ENCODE measurements around the gene COMMD3. TPM values are rescaled to one million over a fixed set of nuclear protein-coding genes. Genes with fewer than 3 reads are reported as not detected.

The COMMD3 gene
- total and polyA plus RNA-seq, 5 donors, result 67.7 to 95.9 (median 82.6) TPM

GRCh38 chr10:22319980-22320558 lies 3.9 kb downstream of the COMMD3 start:
- DNase-seq, result no peak
- intact Hi-C loops (cut with DNase I), result loop anchor here (5.0 to 10.0 kb wide), 7 partner anchors 65 to 315 kb away; partner anchors contain the start of gene DNAJC1 (in 1 of the 4)
- 11% methylated on average over 30 of the region's 30 CpGs for WGBS
- ATAC-seq, result no peak
- Histone ChIP-seq H3K4me1 (ENCODE audit: control insufficient read depth, insufficient read depth, low read length) (peaks cover 4% of the 10 kb centered on the region), H3K9me3 (ENCODE audit: control insufficient read depth, low read length) (no peaks in the 10 kb centered on the region), H3K27ac (ENCODE audit: low read length) (peak overlapping the region; percentile 79), H3K4me3 (ENCODE audit: low read length) (peak overlapping the region; percentile 93), H3K27me3 (ENCODE audit: control insufficient read depth, insufficient read depth) (no peaks in the 10 kb centered on the region)

- intact Hi-C loops (cut with DNase I), result loop anchor here in 2 of 4 donors (10.0 kb wide), 2 partner anchors 306 to 316 kb away; partner anchors contain the start of gene DNAJC1 (in 1 of the 2)
- H3K27me3 ChIP-seq (ENCODE audit: control insufficient read depth, insufficient read depth), result no peaks in the 10 kb centered on the region
- H3K27ac ChIP-seq (ENCODE audit: low read length), result peak within 1 kb of the TSS; percentile 99
- DNase-seq, result peak; percentile 81 to 91 (median 90)
- peak within 1 kb of the TSS; percentile 93 for H3K4me3 ChIP-seq (ENCODE audit: low read length)
- H3K9me3 ChIP-seq (ENCODE audit: control insufficient read depth, low read length), result no peaks in the 10 kb centered on the region
- peak; percentile 82 to 86 for ATAC-seq
- peaks cover 4% of the 10 kb centered on the region for H3K4me1 ChIP-seq (ENCODE audit: control insufficient read depth, insufficient read depth, low read length)
- WGBS, result under 1% methylated on average over 83 of the region's 85 CpGs
Measured at GRCh38 chr10:22320591-22321155, 4.5 kb downstream of the COMMD3 start, which contains the start of gene BMI1. Gene BMI1 (plus strand): TSS chr10:22321099. CDS start chr10:22326450, 5,351 bp downstream.

- intact Hi-C loops (cut with DNase I), result loop anchor here in 2 of 4 donors (10.0 kb wide), 2 partner anchors 307 to 317 kb away; partner anchors contain the start of gene DNAJC1 (in 1 of the 2)
- H3K27me3 ChIP-seq (ENCODE audit: control insufficient read depth, insufficient read depth), result no peaks in the 10 kb centered on the region
- peaks cover 4% of the 10 kb centered on the region for H3K4me1 ChIP-seq (ENCODE audit: control insufficient read depth, insufficient read depth, low read length)
- H3K9me3 ChIP-seq (ENCODE audit: control insufficient read depth, low read length), result no peaks in the 10 kb centered on the region
- peak overlapping the region; percentile 93 for H3K4me3 ChIP-seq (ENCODE audit: low read length)
- peak overlapping the region; percentile 99 for H3K27ac ChIP-seq (ENCODE audit: low read length)
- WGBS, result 1% methylated on average over 114 of the region's 114 CpGs
- DNase-seq (peak; percentile 76 to 89 (median 88)), ATAC-seq (peak; percentile 62 to 67)
Measured at GRCh38 chr10:22321156-22321923, 5.2 kb downstream of the COMMD3 start.

GRCh38 chr10:22321924-22322640 lies 5.9 kb downstream of the COMMD3 start:
- peak overlapping the region; percentile 93 for H3K4me3 ChIP-seq (ENCODE audit: low read length)
- peaks cover 2% of the 10 kb centered on the region for H3K4me1 ChIP-seq (ENCODE audit: control insufficient read depth, insufficient read depth, low read length)
- intact Hi-C loops (cut with DNase I), result loop anchor here in 2 of 4 donors (10.0 kb wide), 2 partner anchors 307 to 317 kb away; partner anchors contain the start of gene DNAJC1 (in 1 of the 2)
- no peaks in the 10 kb centered on the region for H3K9me3 ChIP-seq (ENCODE audit: control insufficient read depth, low read length)
- ATAC-seq (no peak), DNase-seq (peak; percentile 38 to 79 (median 74))
- H3K27me3 ChIP-seq (ENCODE audit: control insufficient read depth, insufficient read depth), result no peaks in the 10 kb centered on the region
- 2% methylated on average over 57 of the region's 57 CpGs for WGBS
- H3K27ac ChIP-seq (ENCODE audit: low read length), result no peak overlapping the region

- Histone ChIP-seq H3K27ac (ENCODE audit: low read length) (no peak overlapping the region), H3K4me3 (ENCODE audit: low read length) (peak overlapping the region; percentile 93), H3K27me3 (ENCODE audit: control insufficient read depth, insufficient read depth) (no peaks in the 10 kb centered on the region), H3K4me1 (ENCODE audit: control insufficient read depth, insufficient read depth, low read length) (peaks cover 2% of the 10 kb centered on the region), H3K9me3 (ENCODE audit: control insufficient read depth, low read length) (no peaks in the 10 kb centered on the region)
- ATAC-seq (no peak), DNase-seq (no peak)
- WGBS, result 75% methylated on average over 5 of the region's 5 CpGs
- intact Hi-C loops (cut with DNase I), result loop anchor here in 2 of 4 donors (10.0 kb wide), 2 partner anchors 308 to 318 kb away; partner anchors contain the start of gene DNAJC1 (in 1 of the 2)
Measured at GRCh38 chr10:22322641-22323160, 6.5 kb downstream of the COMMD3 start.

GRCh38 chr10:22323538-22324305 lies 7.5 kb downstream of the COMMD3 start:
- Histone ChIP-seq H3K9me3 (ENCODE audit: control insufficient read depth, low read length) (no peaks in the 10 kb centered on the region), H3K27me3 (ENCODE audit: control insufficient read depth, insufficient read depth) (no peaks in the 10 kb centered on the region), H3K4me1 (ENCODE audit: control insufficient read depth, insufficient read depth, low read length) (peaks cover 2% of the 10 kb centered on the region), H3K4me3 (ENCODE audit: low read length) (peak overlapping the region; percentile 0), H3K27ac (ENCODE audit: low read length) (no peak overlapping the region)
- DNase-seq, result no peak
- ATAC-seq, result no peak
- whole genome bisulfite sequencing, result 85% methylated on average over 5 of the region's 5 CpGs
- intact Hi-C loops (cut with DNase I), result loop anchor here in 2 of 4 donors (10.0 kb wide), 2 partner anchors 309 to 319 kb away; partner anchors contain the start of gene DNAJC1 (in 1 of the 2)

- Histone ChIP-seq H3K27ac (ENCODE audit: low read length) (no peak overlapping the region), H3K4me3 (ENCODE audit: low read length) (peak overlapping the region; percentile 97), H3K9me3 (ENCODE audit: control insufficient read depth, low read length) (no peaks in the 10 kb centered on the region), H3K4me1 (ENCODE audit: control insufficient read depth, insufficient read depth, low read length) (peaks cover 2% of the 10 kb centered on the region), H3K27me3 (ENCODE audit: control insufficient read depth, insufficient read depth) (no peaks in the 10 kb centered on the region)
- 83% methylated on average over 4 of the region's 4 CpGs for WGBS
- DNase-seq (no peak), ATAC-seq (no peak)
- intact Hi-C loops (cut with DNase I), result loop anchor here in 2 of 4 donors (10.0 kb wide), 2 partner anchors 310 to 320 kb away; partner anchors contain the start of gene DNAJC1 (in 1 of the 2)
Measured at GRCh38 chr10:22324413-22324812, 8.2 kb downstream of the COMMD3 start.

- H3K4me3 ChIP-seq (ENCODE audit: low read length), result peak overlapping the region; percentile 97
- H3K27ac ChIP-seq (ENCODE audit: low read length), result no peak overlapping the region
- 6% methylated on average over 9 of the region's 9 CpGs for WGBS
- intact Hi-C loops (cut with DNase I), result loop anchor here in 2 of 4 donors (10.0 kb wide), 2 partner anchors 310 to 320 kb away; partner anchors contain the start of gene DNAJC1 (in 1 of the 2)
- H3K27me3 ChIP-seq (ENCODE audit: control insufficient read depth, insufficient read depth), result no peaks in the 10 kb centered on the region
- H3K9me3 ChIP-seq (ENCODE audit: control insufficient read depth, low read length), result no peaks in the 10 kb centered on the region
- no peak for DNase-seq
- ATAC-seq, result no peak
- peaks cover 2% of the 10 kb centered on the region for H3K4me1 ChIP-seq (ENCODE audit: control insufficient read depth, insufficient read depth, low read length)
Measured at GRCh38 chr10:22324893-22325271, 8.7 kb downstream of the COMMD3 start.

- WGBS, result under 1% methylated on average over 84 of the region's 92 CpGs
- Histone ChIP-seq H3K4me3 (ENCODE audit: low read length) (peak overlapping the region; percentile 97), H3K9me3 (ENCODE audit: control insufficient read depth, low read length) (no peaks in the 10 kb centered on the region), H3K4me1 (ENCODE audit: control insufficient read depth, insufficient read depth, low read length) (peaks cover 2% of the 10 kb centered on the region), H3K27me3 (ENCODE audit: control insufficient read depth, insufficient read depth) (no peaks in the 10 kb centered on the region), H3K27ac (ENCODE audit: low read length) (peak overlapping the region; percentile 30)
- ATAC-seq, result peak; percentile 64 to 80
- peak; percentile 83 to 91 (median 88) for DNase-seq
- intact Hi-C loops (cut with DNase I), result loop anchor here in 2 of 4 donors (10.0 kb wide), 2 partner anchors 311 to 321 kb away; partner anchors contain the start of gene DNAJC1 (in 1 of the 2)
Measured at GRCh38 chr10:22325272-22326144, 9.3 kb downstream of the COMMD3 start.

Data from right cardiac atrium (tissue), 5 donors.